C1 segment of cervical spinal cord (tissue), 14 donors: ENCODE measurements around the gene PARP12.

Experiments
- DNase-seq, 14 donors: peaks; one replicate each; lab custom pipeline; 2025; lab: John Stamatoyannopoulos, UW

PARP12 gene

GRCh38 chr7:140060243-140060630, 2.5 kb downstream of the PARP12 start:
- no peak for DNase-seq

GRCh38 chr7:140059273-140060242, 3.2 kb downstream of the PARP12 start:
- DNase-seq = no peak

GRCh38 chr7:140058517-140058916, 4.2 kb downstream of the PARP12 start:
- DNase-seq = no peak

- no peak for DNase-seq
Measured at GRCh38 chr7:140057143-140057535, 5.6 kb downstream of the PARP12 start.

- no peak for DNase-seq
Measured at GRCh38 chr7:140056431-140057142, 6.2 kb downstream of the PARP12 start.

GRCh38 chr7:140055833-140056232, 6.9 kb downstream of the PARP12 start:
- DNase-seq = no peak

GRCh38 chr7:140054751-140055150, 8.0 kb downstream of the PARP12 start:
- DNase-seq = no peak

- DNase-seq = no peak
Measured at GRCh38 chr7:140053812-140054539, 8.8 kb downstream of the PARP12 start.

GRCh38 chr7:140051820-140052219, 10.9 kb downstream of the PARP12 start:
- DNase-seq = no peak

GRCh38 chr7:140050100-140050499, 12.7 kb downstream of the PARP12 start:
- no peak for DNase-seq

- no peak for DNase-seq
Measured at GRCh38 chr7:140049339-140050024, 13.3 kb downstream of the PARP12 start.

GRCh38 chr7:140048989-140049338, 13.8 kb downstream of the PARP12 start:
- no peak for DNase-seq

- no peak for DNase-seq
Measured at GRCh38 chr7:140048138-140048537, 14.6 kb downstream of the PARP12 start.

- DNase-seq = no peak
Measured at GRCh38 chr7:140047197-140047596, 15.6 kb downstream of the PARP12 start.

GRCh38 chr7:140045697-140046096, 17.1 kb downstream of the PARP12 start:
- no peak for DNase-seq

GRCh38 chr7:140044251-140044650, 18.5 kb downstream of the PARP12 start:
- DNase-seq = no peak

- no peak for DNase-seq
Measured at GRCh38 chr7:140042386-140042670, 20.4 kb downstream of the PARP12 start.

GRCh38 chr7:140041659-140042385, 20.9 kb downstream of the PARP12 start:
- no peak for DNase-seq

GRCh38 chr7:140039896-140040295, 22.9 kb downstream of the PARP12 start:
- DNase-seq = no peak

GRCh38 chr7:140039066-140039465, 23.7 kb downstream of the PARP12 start:
- no peak for DNase-seq
